HFFc6 (cell line): ENCODE results near the gene C16orf92. TPM values are rescaled to one million over a fixed set of nuclear protein-coding genes. Genes with fewer than 3 reads are reported as not detected.
"Not testable (repeated sequence)": the region's sequence is repeated elsewhere in the genome, so short reads cannot be mapped to it uniquely, and the experiment has no call there.

Source experiments
- DNase-seq: peaks from one replicate; pipeline ENCODE4 v3.0.0-alpha.2; 2018
- H3K27ac Mint-ChIP-seq: 2 replicates; pipeline ENCODE4 v1.8.0; 2020; ENCODE audit warnings: mild to moderate bottlenecking, mixed read lengths
- H3K27me3 Mint-ChIP-seq: 2 replicates; pipeline ENCODE4 v1.8.0; 2021; ENCODE audit warnings: mild to moderate bottlenecking, moderate library complexity, mixed read lengths; ENCODE audit not compliant: insufficient read depth
- H3K36me3 Mint-ChIP-seq: 2 replicates; pipeline ENCODE4 v1.8.0; 2021; ENCODE audit warnings: low read depth, mixed read lengths
- H3K4me1 Mint-ChIP-seq: 2 replicates; pipeline ENCODE4 v1.8.0; 2020; ENCODE audit warnings: low read depth, mixed read lengths
- H3K4me3 Mint-ChIP-seq: 2 replicates; pipeline ENCODE4 v1.8.0; 2020; ENCODE audit warnings: mild to moderate bottlenecking, moderate library complexity, mixed read lengths
- H3K9me3 Mint-ChIP-seq: 2 replicates; pipeline ENCODE4 v1.8.0; 2020; ENCODE audit warnings: mild to moderate bottlenecking, mixed read lengths
- total RNA-seq, 6 experiments: library from RNA; stranded (reverse); fragmentation: NEBNext Ultra II Directional; extraction: Animal tissue kit (Norgen Biotek cat#: 25700); gene quantifications; 2 replicates in 1 of 6; 3 replicates in 5 of 6; pipeline ENCODE4 v1.2.3, GENCODE V29; 2021
- TF ChIP-seq, protein P1 (sequence below): fragments of 200-600 bp; sonication (generic); IDR thresholded peaks from 2 replicates; pipeline ENCODE4 v1.5.0; 2021; ENCODE audit warnings: antibody characterized with exemption, mild to moderate bottlenecking

The C16orf92 gene
- total RNA-seq, 6 experiments from 2014 or later: not detected

DNA sequence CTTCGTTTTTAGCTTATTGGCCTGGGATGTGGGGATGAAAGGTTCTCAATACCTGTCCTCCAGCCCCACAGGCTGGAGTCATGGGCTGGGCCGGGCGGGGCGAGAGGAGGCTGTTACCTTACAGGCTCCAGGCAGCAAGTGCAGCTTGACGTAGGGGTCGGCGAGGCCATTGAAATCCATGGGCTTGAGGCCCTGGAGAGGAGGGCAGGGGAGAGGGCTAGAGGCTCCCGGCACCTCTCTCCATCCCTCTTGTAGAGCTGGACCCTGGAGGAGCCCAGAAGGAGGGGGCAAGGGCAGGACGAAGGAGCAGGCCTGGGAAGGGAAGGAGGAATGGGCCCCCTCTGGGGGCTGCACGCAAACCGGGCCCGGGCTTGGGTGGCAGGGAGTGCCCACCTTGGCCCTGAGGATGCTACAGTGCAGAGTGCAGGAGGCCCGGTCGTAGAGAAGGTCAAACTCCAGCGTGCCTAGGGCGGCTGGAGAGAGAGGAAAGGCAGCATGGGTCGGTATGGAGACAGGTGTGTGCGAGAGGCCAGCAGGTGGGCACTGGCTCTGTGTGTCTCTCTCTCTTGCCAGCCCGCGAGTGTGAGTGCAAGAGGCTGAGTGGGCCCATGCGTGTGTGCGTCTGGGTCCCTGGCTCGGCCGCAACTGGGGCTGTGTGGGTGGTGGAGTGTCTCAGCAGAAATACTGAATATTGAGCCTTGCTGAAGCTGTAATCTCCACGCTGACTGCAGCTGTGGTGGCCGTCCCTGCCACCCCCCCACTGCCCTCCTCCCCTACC, 13.7 kb upstream of the C16orf92 start:
- peaks cover 20% of the 10 kb centered on the region for H3K27me3 Mint-ChIP-seq
- DNase-seq: no peak
- no peaks in the 10 kb centered on the region for H3K36me3 Mint-ChIP-seq
- TF ChIP-seq, protein P1, sequence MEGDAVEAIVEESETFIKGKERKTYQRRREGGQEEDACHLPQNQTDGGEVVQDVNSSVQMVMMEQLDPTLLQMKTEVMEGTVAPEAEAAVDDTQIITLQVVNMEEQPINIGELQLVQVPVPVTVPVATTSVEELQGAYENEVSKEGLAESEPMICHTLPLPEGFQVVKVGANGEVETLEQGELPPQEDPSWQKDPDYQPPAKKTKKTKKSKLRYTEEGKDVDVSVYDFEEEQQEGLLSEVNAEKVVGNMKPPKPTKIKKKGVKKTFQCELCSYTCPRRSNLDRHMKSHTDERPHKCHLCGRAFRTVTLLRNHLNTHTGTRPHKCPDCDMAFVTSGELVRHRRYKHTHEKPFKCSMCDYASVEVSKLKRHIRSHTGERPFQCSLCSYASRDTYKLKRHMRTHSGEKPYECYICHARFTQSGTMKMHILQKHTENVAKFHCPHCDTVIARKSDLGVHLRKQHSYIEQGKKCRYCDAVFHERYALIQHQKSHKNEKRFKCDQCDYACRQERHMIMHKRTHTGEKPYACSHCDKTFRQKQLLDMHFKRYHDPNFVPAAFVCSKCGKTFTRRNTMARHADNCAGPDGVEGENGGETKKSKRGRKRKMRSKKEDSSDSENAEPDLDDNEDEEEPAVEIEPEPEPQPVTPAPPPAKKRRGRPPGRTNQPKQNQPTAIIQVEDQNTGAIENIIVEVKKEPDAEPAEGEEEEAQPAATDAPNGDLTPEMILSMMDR: no peak
- no peaks in the 10 kb centered on the region for H3K9me3 Mint-ChIP-seq
- H3K27ac Mint-ChIP-seq: no peak overlapping the region
- no peaks in the 10 kb centered on the region for H3K4me1 Mint-ChIP-seq
- no peak overlapping the region for H3K4me3 Mint-ChIP-seq

GRCh38 chr16:30009990-30010843, 12.8 kb upstream of the C16orf92 start:
- Mint-ChIP-seq H3K27me3 (peaks cover 21% of the 10 kb centered on the region), H3K4me3 (no peak overlapping the region; the same call in 1 of the 2 replicates), H3K9me3 (no peaks in the 10 kb centered on the region), H3K36me3 (no peaks in the 10 kb centered on the region), H3K27ac (no peak overlapping the region), H3K4me1 (no peaks in the 10 kb centered on the region)
- TF ChIP-seq, protein P1: no peak
- DNase-seq: no peak

DNA sequence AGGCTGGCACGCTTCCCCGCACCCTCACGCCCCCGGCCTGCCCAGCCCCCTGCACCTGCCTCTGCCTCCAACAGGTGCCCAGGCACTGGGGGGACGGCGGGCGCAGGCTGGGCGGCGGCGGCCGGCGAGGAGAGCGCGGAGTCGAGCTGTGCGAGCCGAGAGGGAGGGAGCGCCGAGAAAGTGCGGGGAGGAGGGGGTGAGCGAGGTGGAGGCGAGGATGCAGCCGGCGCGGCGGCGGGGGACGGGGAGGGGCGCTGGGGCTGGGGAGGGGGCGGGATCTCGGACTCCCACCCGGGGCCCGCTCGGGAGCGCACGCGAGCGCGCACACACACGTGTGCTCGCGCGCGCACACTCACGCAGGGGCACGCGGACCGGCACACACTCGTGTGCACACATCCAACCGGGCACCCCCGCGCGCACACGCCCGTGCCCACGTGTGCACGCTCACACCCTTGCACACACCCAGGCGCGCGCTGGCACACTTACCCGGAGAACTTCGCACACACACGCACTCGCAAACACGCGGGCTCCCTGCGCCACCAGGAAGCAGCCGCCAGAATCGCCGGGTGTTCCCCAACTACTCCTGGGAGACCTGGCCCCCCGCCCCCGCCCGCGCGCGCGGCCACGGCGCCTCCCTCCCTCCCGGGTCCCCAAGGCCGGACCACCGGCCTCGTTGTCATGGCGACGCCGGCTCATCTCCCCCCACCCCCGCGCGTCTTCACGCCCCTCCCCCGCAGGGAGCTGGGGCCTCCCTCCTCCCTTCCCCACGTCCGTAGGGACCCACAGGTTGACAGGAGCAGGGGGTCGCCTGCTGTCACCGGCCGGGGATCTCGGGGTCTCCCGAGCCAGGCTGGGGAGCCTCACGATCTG, 11.9 kb upstream of the C16orf92 start, which contains the start of gene DOC2A:
Gene DOC2A (minus strand): TSS at position 184 of the 870 bp plus-strand sequence. CDS start 805 bp downstream, outside the sequence.
- peaks cover 21% of the 10 kb centered on the region for H3K27me3 Mint-ChIP-seq
- H3K4me3 Mint-ChIP-seq: peak within 1 kb of the TSS; percentile 48; the same call in 1 of the 2 replicates
- H3K27ac Mint-ChIP-seq: no peak within 1 kb of the TSS
- TF ChIP-seq, protein P1: no peak
- DNase-seq: no peak
- no peaks in the 10 kb centered on the region for H3K9me3 Mint-ChIP-seq
- no peaks in the 10 kb centered on the region for H3K4me1 Mint-ChIP-seq
- no peaks in the 10 kb centered on the region for H3K36me3 Mint-ChIP-seq

- Mint-ChIP-seq H3K27me3 (peaks cover 21% of the 10 kb centered on the region), H3K9me3 (no peaks in the 10 kb centered on the region), H3K4me3 (peak overlapping the region; percentile 48), H3K4me1 (no peaks in the 10 kb centered on the region), H3K36me3 (no peaks in the 10 kb centered on the region), H3K27ac (no peak overlapping the region)
- TF ChIP-seq, protein P1: no peak
- DNase-seq: no peak
Measured at GRCh38 chr16:30011714-30012504, 11.1 kb upstream of the C16orf92 start.

DNA sequence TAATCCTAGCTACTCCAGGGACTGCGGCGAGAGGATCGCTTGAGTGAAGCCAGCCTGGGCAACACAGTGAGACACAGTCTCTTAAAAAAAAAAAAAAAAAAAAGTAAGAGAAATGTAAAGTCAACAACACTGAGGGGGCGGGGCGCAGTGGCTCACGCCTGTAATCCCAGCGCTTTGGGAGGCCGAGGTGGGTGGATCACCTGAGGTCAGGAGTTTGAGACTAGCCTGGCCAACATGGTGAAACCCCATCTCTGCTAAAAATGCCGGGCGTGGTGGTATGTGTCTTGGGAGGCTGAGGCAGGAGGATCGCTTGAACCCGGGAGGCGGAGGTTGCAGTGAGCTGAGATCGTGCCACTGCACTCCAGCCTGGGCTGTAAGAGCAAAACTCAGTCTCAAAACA, 10.4 kb upstream of the C16orf92 start:
- not testable (repeated sequence) for H3K4me3 Mint-ChIP-seq, H3K9me3 Mint-ChIP-seq, H3K27ac Mint-ChIP-seq, H3K4me1 Mint-ChIP-seq, DNase-seq, H3K36me3 Mint-ChIP-seq
- peaks cover 22% of the 10 kb centered on the region for H3K27me3 Mint-ChIP-seq

DNA sequence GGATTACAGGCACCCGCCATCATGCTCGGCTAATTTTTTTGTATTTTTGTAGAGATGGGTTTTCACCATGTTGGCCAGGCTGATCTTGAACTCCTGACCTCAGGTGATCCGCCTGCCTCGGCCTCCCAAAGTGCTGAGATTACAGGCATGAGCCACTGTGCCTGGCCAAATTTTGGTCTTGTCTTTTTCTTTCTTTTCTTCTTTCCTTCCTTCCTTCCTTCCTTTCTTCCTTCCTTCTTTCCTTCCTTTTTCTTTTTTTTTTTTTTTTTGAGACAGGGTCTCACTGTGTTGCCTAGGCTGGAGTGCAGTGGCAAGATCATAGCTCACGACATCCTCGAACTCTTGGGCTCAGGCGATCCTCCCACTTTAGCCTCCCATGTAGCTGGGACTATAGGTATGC, 7.5 kb upstream of the C16orf92 start:
- H3K27me3 Mint-ChIP-seq, H3K27ac Mint-ChIP-seq, H3K4me3 Mint-ChIP-seq, H3K9me3 Mint-ChIP-seq, H3K36me3 Mint-ChIP-seq, DNase-seq: not testable (repeated sequence)
- peaks cover 13% of the 10 kb centered on the region for H3K4me1 Mint-ChIP-seq
